Measurements from ENCODE around the gene TRMT2A. TPM values are rescaled to one million over a fixed set of nuclear protein-coding genes. Genes with fewer than 3 reads are reported as not detected.

TRMT2A gene
- total and polyA plus RNA-seq, 2 of the 8 experiments (the other 6 are each of a cell fraction or from before 2014, with no cell fraction given): 44.9 to 50.3 TPM

DNA sequence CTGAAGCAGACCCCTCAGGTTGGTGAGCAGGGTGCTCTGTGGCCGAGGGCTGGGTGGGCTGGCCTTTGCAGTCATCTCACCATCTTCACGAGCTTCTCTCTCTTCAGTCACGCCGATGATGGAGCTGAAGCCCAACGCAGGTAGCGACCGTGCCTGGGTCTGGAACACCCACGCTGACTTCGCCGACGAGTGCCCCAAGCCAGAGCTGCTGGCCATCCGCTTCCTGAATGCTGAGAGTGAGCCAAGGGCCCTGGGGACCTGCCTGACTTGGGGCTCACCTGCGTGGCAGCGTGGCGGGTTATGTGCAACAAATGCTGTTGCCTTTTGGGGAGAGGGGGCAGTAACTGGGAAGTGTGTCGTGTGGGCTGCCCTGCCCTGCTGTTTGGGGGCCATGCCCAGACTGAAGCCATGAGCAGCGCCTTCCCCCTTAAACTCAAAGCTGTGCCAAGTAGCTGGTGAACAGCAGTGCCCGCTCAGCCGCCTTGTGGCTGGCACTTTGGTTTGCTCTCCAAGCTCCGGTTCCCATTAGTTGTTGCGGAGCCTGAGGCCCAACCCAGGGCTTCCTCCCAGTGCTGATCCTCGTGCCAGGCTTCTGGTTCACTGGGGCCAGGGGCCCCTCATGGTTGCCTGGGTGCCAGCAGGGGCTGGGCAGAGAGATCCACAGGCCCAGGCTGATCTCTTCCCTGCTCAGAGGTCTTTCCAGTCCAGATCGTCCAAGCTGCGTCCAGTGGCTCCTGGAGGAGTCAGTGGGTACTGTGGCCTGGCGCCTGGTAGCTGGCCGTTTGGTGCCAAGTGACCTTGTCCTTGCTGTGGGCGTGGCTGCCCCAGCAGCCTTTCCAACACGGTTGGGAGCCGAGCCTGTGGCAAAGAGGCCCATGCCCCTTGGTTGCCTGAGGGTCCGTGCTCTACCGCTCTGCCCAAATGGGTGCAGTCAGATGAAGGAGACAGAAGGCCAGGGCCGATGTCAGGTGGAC is 8.5 kb upstream of the TRMT2A start:
- H3K27ac ChIP-seq (ENCODE audit: low read depth, low read length): no peak overlapping the region
- no peak overlapping the region for H3K14ac ChIP-seq (ENCODE audit: insufficient read length)
- no peak overlapping the region for H2BK20ac ChIP-seq (ENCODE audit: low read length)
- H3K18ac ChIP-seq (ENCODE audit: extremely low read depth, low read length): no peak overlapping the region
- no peak overlapping the region for H2AFZ ChIP-seq (ENCODE audit: low read length)
- POLR2A ChIA-PET (ENCODE audit: partially characterized antibody): interaction anchor here (0.8 to 8.3 kb wide), 14 partner anchors 7 to 183 kb away, joined by 3 to 223 read pairs (median 6); partner anchors contain the start of genes RANBP1, TANGO2 and TRMT2A
- H3K4ac ChIP-seq (replicated peaks; ENCODE audit: insufficient read length, low read depth, low read length): no peak overlapping the region
- H3K9ac ChIP-seq (replicated peaks in 1 of 4; ENCODE audit: extremely low read depth in 1 of 4, low read depth in 3 of 4, low read length in 3 of 4): no peak overlapping the region; a peak in 2 of 7 replicates
- peaks cover 38 to 53% of the 10 kb centered on the region in 2 experiments for H4K20me1 ChIP-seq (replicated peaks in 1 of 2; ENCODE audit: control insufficient read depth in 1 of 2, insufficient read depth in 2 of 2, low read length in 2 of 2)
- no peak overlapping the region for H3K4me3 ChIP-seq (ENCODE audit: extremely low read depth in 1 of 4, insufficient read depth in 2 of 4, low read depth in 3 of 4, low read length in 4 of 4)
- H3K4me2 ChIP-seq (ENCODE audit: insufficient read depth in 1 of 2, low read depth in 2 of 2, low read length in 2 of 2): no peak overlapping the region
- peaks cover 7% of the 10 kb centered on the region; the same call in 1 of the 2 replicates for H3K23me2 ChIP-seq (ENCODE audit: low read depth, low read length)
- no peak overlapping the region for H3K56ac ChIP-seq (replicated peaks; ENCODE audit: insufficient read length, low read depth, low read length)
- H3K9me3 ChIP-seq (ENCODE audit: insufficient read depth in 2 of 2, low read depth in 1 of 2, low read length in 1 of 2): no peaks in the 10 kb centered on the region
- H4K8ac ChIP-seq (ENCODE audit: extremely low read depth, insufficient read depth, low read length): no peak overlapping the region; the same call in 1 of the 2 replicates
- no peak overlapping the region for H3K23ac ChIP-seq (ENCODE audit: insufficient read length)
- FAIRE-seq (no peak), DNase-seq (ENCODE audit: low read depth in 1 of 2, low spot score in 2 of 2) (no peak)
- no peak overlapping the region for H2BK120ac ChIP-seq (replicated peaks; ENCODE audit: low read depth, low read length)
- no peaks in the 10 kb centered on the region for H3K27me3 ChIP-seq (replicated peaks in 1 of 4; ENCODE audit: control insufficient read depth in 3 of 4, extremely low read depth in 1 of 4, insufficient read depth in 3 of 4, low read length in 3 of 4)
- no peak overlapping the region for H2BK12ac ChIP-seq (ENCODE audit: low read depth, low read length)
- peaks cover 40 to 65% (median 53%) of the 10 kb centered on the region in 4 experiments for H3K36me3 ChIP-seq (ENCODE audit: control insufficient read depth in 2 of 4, insufficient read depth in 4 of 4, low read length in 3 of 4)
- H2BK15ac ChIP-seq (ENCODE audit: low read length): no peak overlapping the region
- peaks cover 0 to 3% (median under 1%) of the 10 kb centered on the region in 4 experiments; a peak in 4 of 7 replicates for H3K4me1 ChIP-seq (replicated peaks in 1 of 4; ENCODE audit: control insufficient read depth in 3 of 4, insufficient read depth in 4 of 4, low read length in 3 of 4)
- CTCF ChIA-PET (ENCODE audit: partially characterized antibody): interaction anchor here (0.6 to 1.9 kb wide), 7 partner anchors 8 to 176 kb away, joined by 3 to 5 read pairs (median 4); partner anchors contain the start of gene TRMT2A
- TF ChIP-seq POLR2AphosphoS5 (IDR thresholded peaks at IDR 0.05; ENCODE audit: low read depth, low read length) (peak; percentile 7), POLR2A (IDR thresholded peaks at IDR 0.05; ENCODE audit: control extremely low read depth in 1 of 2, low read depth in 2 of 2, low read length in 2 of 2) (peak; percentile 13 to 48), GABPA (IDR thresholded peaks at IDR 0.05; ENCODE audit: borderline replicate concordance, insufficient read depth, low read length) (no peak)
- H4K5ac ChIP-seq (ENCODE audit: insufficient read length, low read depth, low read length): no peak overlapping the region
- no peak overlapping the region for H2AK5ac ChIP-seq (ENCODE audit: low read depth, low read length)
- WGBS, 2 experiments (ENCODE audit: extremely low coverage in 1 of 2, insufficient coverage in 1 of 2, insufficient read length in 1 of 2, insufficient replicate concordance in 2 of 2, low coverage in 1 of 2, low lambda C conversion rate in 2 of 2, missing lambda C conversion rate in 1 of 2): 94% methylated on average over 32 of the region's 32 CpGs; no CpG with 5 or more reads in 1 of the 2 experiments
- no peak overlapping the region for H2BK5ac ChIP-seq (ENCODE audit: low read depth, low read length)
- peaks cover 21 to 40% of the 10 kb centered on the region in 2 experiments for H3K79me2 ChIP-seq (ENCODE audit: control insufficient read depth in 1 of 2, insufficient read depth in 2 of 2, low read length in 2 of 2)
- no peak overlapping the region for H4K91ac ChIP-seq (replicated peaks; ENCODE audit: insufficient read length, low read length)
- H3K79me1 ChIP-seq (ENCODE audit: low read depth, low read length): peaks cover 6% of the 10 kb centered on the region
